K562 (cell line): ENCODE data around the gene TAF1D. TPM values are rescaled to one million over a fixed set of nuclear protein-coding genes. Genes with fewer than 3 reads are reported as not detected.
A peak's percentile ranks its signal among the peaks of the same experiment; 100 is the strongest.

Experiments used
- ATAC-seq: fragments of 200-7000 bp; cut with Tn5 transposase; 3 replicates; pipeline ENCODE4 v1.9.1; 2020; ENCODE audit warnings: moderate library complexity
- BruUV-seq: library from RNA; stranded (reverse); fragments of 400-500 nt; replicated peaks from 2 replicates; lab custom pipeline; 2021; lab: Mats Ljungman, UMichigan
- CTCF ChIA-PET: fragments of 300-600 bp; formaldehyde crosslinking; extraction: SDS; loops from one replicate; lab custom pipeline; 2021; ENCODE audit warnings: low intra/inter-chr PET ratio; lab: Yijun Ruan, JAX
- POLR2A ChIA-PET: fragments of 300-600, 350-650 bp; sonication (Branson Sonifier 250); formaldehyde crosslinking; extraction: SDS; loops from one replicate; lab custom pipeline; 2021; ENCODE audit warnings: antibody characterized with exemption, inconsistent platforms; lab: Yijun Ruan, JAX
- DNase-seq, 4 experiments: peaks; one replicate each; pipeline versions ENCODE4 v3.0.0 to v3.0.0-alpha.2; 2011 to 2018; ENCODE audit warnings: low spot score in 3 of 4, mixed read lengths in 3 of 4; ENCODE audit errors: extremely low read depth in 1 of 4
- FAIRE-seq: peaks from 2 replicates; lab custom pipeline; 2011; peaks lifted over from hg19 to GRCh38; lab: Jason Lieb, UNC
- H2AFZ ChIP-seq: 2 replicates; pipeline ENCODE4 v1.6.0; 2011; ENCODE audit warnings: low read depth, low read length, control low read depth, inconsistent platforms
- H3K27ac ChIP-seq: fragments of 200-600 bp; 3 replicates; pipeline ENCODE4 v1.8.0; 2011; ENCODE audit warnings: low read depth, mild to moderate bottlenecking, control low read depth, inconsistent platforms, low read length, moderate library complexity, mixed read lengths; ENCODE audit errors: extremely low read depth
- H3K27me3 ChIP-seq, 2 experiments: fragments of 300-600 bp in 1 of 2; 2 replicates in 1 of 2; 3 replicates in 1 of 2; pipeline versions ENCODE4 v1.6.0 to v1.8.0; 2011; ENCODE audit warnings: inconsistent platforms in 2 of 2, low read length in 2 of 2, mild to moderate bottlenecking in 1 of 2, mixed read lengths in 1 of 2, moderate library complexity in 1 of 2; ENCODE audit not compliant: control insufficient read depth in 2 of 2, insufficient read depth in 2 of 2
- H3K36me3 ChIP-seq: fragments of 300-600 bp; 3 replicates; pipeline ENCODE4 v1.8.0; 2011; ENCODE audit warnings: mild to moderate bottlenecking, low read length, inconsistent platforms; ENCODE audit not compliant: control insufficient read depth, insufficient read depth
- H3K4me1 ChIP-seq, 2 experiments: fragments of 200-600 bp in 1 of 2; replicated peaks in 1 of 2; 2 replicates in 1 of 2; 3 replicates in 1 of 2; pipeline versions ENCODE4 v1.5.1 to v1.8.0; 2011; ENCODE audit warnings: inconsistent platforms in 2 of 2, low read length in 2 of 2, mild to moderate bottlenecking in 1 of 2, mixed read lengths in 1 of 2, moderate library complexity in 1 of 2; ENCODE audit not compliant: control insufficient read depth in 2 of 2, insufficient read depth in 2 of 2
- H3K4me2 ChIP-seq: 2 replicates; pipeline ENCODE4 v1.6.1; 2011; ENCODE audit warnings: low read length, control low read depth, inconsistent platforms, mixed read lengths; ENCODE audit not compliant: insufficient read depth
- H3K4me3 ChIP-seq: fragments of 200-600 bp; sonication (generic), shearing (Covaris generic); 2 replicates; pipeline ENCODE4 v1.5.1; 2016; ENCODE audit warnings: control low read depth, inconsistent platforms
- H3K79me2 ChIP-seq: fragments of 200-600 bp; 3 replicates; pipeline ENCODE4 v1.8.0; 2011; ENCODE audit warnings: low read length, inconsistent platforms; ENCODE audit not compliant: control insufficient read depth, insufficient read depth
- H3K9ac ChIP-seq, 2 experiments: 2 replicates each; pipeline versions ENCODE4 v1.6.0 to v1.6.1; 2011; ENCODE audit warnings: low read depth in 2 of 2, low read length in 2 of 2, control low read depth in 1 of 2, inconsistent platforms in 1 of 2, mild to moderate bottlenecking in 1 of 2, mixed read lengths in 1 of 2; ENCODE audit not compliant: insufficient read depth in 1 of 2
- H3K9me1 ChIP-seq: one replicate; pipeline ENCODE4 v1.6.0; 2011; ENCODE audit warnings: inconsistent platforms, mild to moderate bottlenecking, low read length, moderate library complexity; ENCODE audit not compliant: control insufficient read depth, insufficient read depth
- H3K9me3 ChIP-seq: replicated peaks from 2 replicates; pipeline ENCODE4 v1.5.1; 2011; ENCODE audit warnings: low read depth, low read length, inconsistent platforms; ENCODE audit not compliant: control insufficient read depth, insufficient read depth
- H4K20me1 ChIP-seq: replicated peaks from 2 replicates; pipeline ENCODE4 v1.6.1; 2011; ENCODE audit warnings: low read length, inconsistent platforms, mixed read lengths; ENCODE audit not compliant: control insufficient read depth, insufficient read depth
- ATF6 ChIP-seq: sonication (generic); formaldehyde crosslinking; IDR thresholded peaks from 2 replicates; pipeline ENCODE4 v1.4.0; 2020; ENCODE audit warnings: mild to moderate bottlenecking, missing genetic modification reagents
- EHMT2 ChIP-seq: fragments of 450-650 bp; IDR thresholded peaks from 2 replicates; pipeline ENCODE4 v1.6.1; 2018; ENCODE audit warnings: antibody characterized with exemption
- IRF1 ChIP-seq: sonication (generic); formaldehyde crosslinking; IDR thresholded peaks from 2 replicates; pipeline ENCODE4 v1.8.0; 2022; ENCODE audit warnings: missing genetic modification reagents, mild to moderate bottlenecking, borderline replicate concordance
- MIER1 ChIP-seq: fragments of 450-650 bp; IDR thresholded peaks from 2 replicates; pipeline ENCODE4 v1.6.1; 2016; ENCODE audit warnings: antibody characterized with exemption, mild to moderate bottlenecking, low read depth
- REST ChIP-seq, 2 experiments: fragments of 450-650 bp; formaldehyde crosslinking in 1 of 2; IDR thresholded peaks; 2 replicates each; pipeline versions ENCODE4 v1.4.0 to v1.6.1; 2014 to 2020; ENCODE audit warnings: mild to moderate bottlenecking in 2 of 2, borderline replicate concordance in 1 of 2, low read depth in 1 of 2
- RFX5 ChIP-seq: IDR thresholded peaks from 2 replicates; pipeline ENCODE4 v1.6.1; 2011; ENCODE audit warnings: low read depth, mild to moderate bottlenecking, improper control_type of control experiment, low read length
- TEAD2 ChIP-seq: fragments of 450-650 bp; IDR thresholded peaks from 2 replicates; pipeline ENCODE4 v1.6.1; 2016; ENCODE audit warnings: missing genetic modification characterization, control low read depth, missing compliant biosample characterization
- VEZF1 ChIP-seq: fragments of 200-800 bp; sonication (Bioruptor generic); IDR thresholded peaks from 2 replicates; pipeline ENCODE4 v1.6.1; 2017; ENCODE audit warnings: missing genetic modification characterization, missing compliant biosample characterization
- ZNF431 ChIP-seq: sonication (generic); formaldehyde crosslinking; IDR thresholded peaks from 2 replicates; pipeline ENCODE4 v1.8.0; 2022; ENCODE audit warnings: mild to moderate bottlenecking, missing genetic modification reagents
- WGBS: fragments of 100-300 bp; shearing (Covaris generic); methylation state at CpG from one replicate; pipeline ENCODE4 v1.1.6; 2016; ENCODE audit warnings: low coverage, mixed read lengths; ENCODE audit not compliant: insufficient coverage; ENCODE audit errors: missing lambda C conversion rate; 5-methylcytosine and 5-hydroxymethylcytosine counted together
- in situ Hi-C: fragments of 300-500 bp; cut with MboI; formaldehyde crosslinking; loops from 4 replicates; pipeline ENCODE4 v1.15.0; 2018; ENCODE audit warnings: inconsistent platforms, mixed read lengths
- intact Hi-C: fragments of 100-400 bp; cut with micrococcal nuclease; formaldehyde crosslinking; loops from 2 replicates; pipeline ENCODE4 v1.14.2; 2022
- polyA plus RNA-seq, 8 experiments: library from polyadenylated mRNA; depleted of rRNA in 4 of 8; stranded (reverse) in 5 of 8; unstranded in 3 of 8; fragments of >200 nt; fragmentation: Nextera tagmentation in 2 of 8; fragmentation: Illumina TruSeq in 1 of 8; extraction: Ambion mirVana in 2 of 8; extraction: Trizol in 1 of 8; gene quantifications; 2 replicates each; pipeline versions ENCODE4 v1.2.1 to v1.2.3, GENCODE V29; 2011 to 2014; ENCODE audit warnings: inconsistent platforms in 1 of 8, missing spikeins in 1 of 8
- total RNA-seq, 7 experiments: library from RNA; depleted of rRNA in 6 of 7; stranded (reverse); fragments of >200 nt in 6 of 7; fragmentation: Illumina TruSeq in 2 of 7; extraction: Trizol in 2 of 7; gene quantifications; 2 replicates each; pipeline versions ENCODE4 v1.2.1 to v1.2.3, GENCODE V29; 2011 to 2021; ENCODE audit warnings: low replicate concordance in 1 of 7

The TAF1D gene
- total and polyA plus RNA-seq, 9 of the 15 experiments (the other 6 are each of a cell fraction or from before 2014, with no cell fraction given) = 122 to 347 (median 250) TPM

GRCh38 chr11:93773045-93773477 lies 31.8 kb upstream of the TAF1D start:
- Histone ChIP-seq H3K27me3 (no peaks in the 10 kb centered on the region), H3K4me2 (no peak overlapping the region), H3K9me3 (no peaks in the 10 kb centered on the region; the same call in 1 of the 2 replicates), H4K20me1 (no peaks in the 10 kb centered on the region), H3K9ac (no peak overlapping the region), H3K36me3 (no peaks in the 10 kb centered on the region), H3K9me1 (no peaks in the 10 kb centered on the region), H2AFZ (no peak overlapping the region), H3K4me1 (peaks cover 0 to 5% of the 10 kb centered on the region in 2 experiments; a peak in 1 of 5 replicates), H3K27ac (no peak overlapping the region), H3K79me2 (no peaks in the 10 kb centered on the region), H3K4me3 (no peak overlapping the region)
- in situ Hi-C loops (no loop called here), intact Hi-C loops (no loop called here)
- DNase-seq = no peak
- ATAC-seq = peak; percentile 63
- BruUV-seq = no TSS peak
- ChIA-PET POLR2A (interaction anchor here (1.4 to 3.5 kb wide), 2 partner anchors 10 to 32 kb away, joined by 7 to 10 read pairs; partner anchors contain the start of genes C11orf54, MED17 and TAF1D), CTCF (no interaction called here)
- 40% methylated on average over 3 of the region's 3 CpGs for WGBS
- no peak for FAIRE-seq
- no peak for TF ChIP-seq ATF6 (CRISPR knock-in tag)
- TF ChIP-seq VEZF1 (CRISPR knock-in tag) = no peak
- no peak for TF ChIP-seq ZNF431 (CRISPR knock-in tag)
- peak; percentile 84 for TF ChIP-seq REST (IDR thresholded peaks at IDR 0.05; ENCODE audit: borderline replicate concordance)
- TF ChIP-seq REST (CRISPR knock-in tag; IDR thresholded peaks at IDR 0.05; ENCODE audit: low read depth) = no peak
- TF ChIP-seq MIER1 = peak; percentile 75
- TF ChIP-seq TEAD2 = no peak
- TF ChIP-seq RFX5 = no peak
- no peak for TF ChIP-seq IRF1
- TF ChIP-seq EHMT2 = peak; percentile 69
